IPS-18a (cell line): ENCODE data around the gene CYP1B1.
"Not testable (repeated sequence)": the region's sequence is repeated elsewhere in the genome, so short reads cannot be mapped to it uniquely, and the experiment has no call there.

Experiments
- H3K27ac ChIP-seq: one replicate; pipeline ENCODE4 v1.5.1; 2013; ENCODE audit warnings: low read length
- H3K27me3 ChIP-seq: one replicate; pipeline ENCODE4 v1.6.1; 2013; ENCODE audit warnings: mild to moderate bottlenecking, low read length; ENCODE audit not compliant: control insufficient read depth, insufficient read depth
- H3K36me3 ChIP-seq: one replicate; pipeline ENCODE4 v1.6.1; 2013; ENCODE audit warnings: low read depth, low read length; ENCODE audit not compliant: control insufficient read depth
- H3K4me1 ChIP-seq: one replicate; pipeline ENCODE4 v1.6.1; 2013; ENCODE audit warnings: low read depth, low read length; ENCODE audit not compliant: control insufficient read depth
- H3K4me3 ChIP-seq: one replicate; pipeline ENCODE4 v1.5.1; 2013; ENCODE audit warnings: low read length
- H3K9ac ChIP-seq: one replicate; pipeline ENCODE4 v1.6.1; 2013; ENCODE audit warnings: mild to moderate bottlenecking, low read length, moderate library complexity
- H3K9me3 ChIP-seq: one replicate; pipeline ENCODE4 v1.6.1; 2013; ENCODE audit warnings: low read depth, low read length; ENCODE audit not compliant: control insufficient read depth

Gene CYP1B1

GRCh38 chr2:38111350-38111749 lies 35.4 kb upstream of the CYP1B1 start:
- H3K27ac ChIP-seq, H3K4me3 ChIP-seq, H3K36me3 ChIP-seq, H3K27me3 ChIP-seq, H3K9me3 ChIP-seq, H3K9ac ChIP-seq: not testable (repeated sequence)
- peaks cover 18% of the 10 kb centered on the region for H3K4me1 ChIP-seq

DNA sequence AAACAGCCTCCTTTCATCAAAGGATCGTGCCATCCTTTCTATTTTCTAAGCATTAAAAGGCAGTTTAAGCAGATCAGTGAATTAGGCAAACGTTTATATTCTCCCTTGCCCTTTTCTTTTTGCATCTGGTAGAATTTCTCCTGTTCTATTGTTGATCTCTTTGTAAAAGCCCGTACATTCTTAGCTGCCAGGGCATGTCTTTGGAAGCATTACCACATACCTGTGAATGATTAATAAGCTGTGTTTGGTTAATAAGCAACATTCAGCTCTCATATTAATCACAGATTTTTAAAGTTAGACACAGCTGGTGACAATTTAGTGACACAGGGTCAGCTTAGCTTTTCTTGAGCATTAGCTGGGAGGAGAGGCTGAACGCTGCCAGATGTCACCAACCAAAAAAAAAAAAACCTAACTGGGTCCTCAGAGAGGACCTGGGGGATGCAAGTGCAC lies 33.8 kb upstream of the CYP1B1 start:
- no peaks in the 10 kb centered on the region for H3K27me3 ChIP-seq
- peaks cover 27% of the 10 kb centered on the region for H3K4me1 ChIP-seq
- H3K9me3 ChIP-seq, result no peaks in the 10 kb centered on the region
- H3K27ac ChIP-seq, result no peak overlapping the region
- no peaks in the 10 kb centered on the region for H3K36me3 ChIP-seq
- no peak overlapping the region for H3K4me3 ChIP-seq
- H3K9ac ChIP-seq, result no peak overlapping the region

GRCh38 chr2:38108907-38109731 lies 33.2 kb upstream of the CYP1B1 start:
- Histone ChIP-seq H3K9ac (no peak overlapping the region), H3K4me3 (no peak overlapping the region), H3K36me3 (no peaks in the 10 kb centered on the region), H3K4me1 (peaks cover 27% of the 10 kb centered on the region), H3K27ac (no peak overlapping the region), H3K27me3 (no peaks in the 10 kb centered on the region), H3K9me3 (no peaks in the 10 kb centered on the region)

GRCh38 chr2:38107738-38108410 lies 31.9 kb upstream of the CYP1B1 start:
- no peak overlapping the region for H3K4me3 ChIP-seq
- H3K27me3 ChIP-seq, result no peaks in the 10 kb centered on the region
- H3K9ac ChIP-seq, result no peak overlapping the region
- peaks cover 27% of the 10 kb centered on the region for H3K4me1 ChIP-seq
- no peaks in the 10 kb centered on the region for H3K36me3 ChIP-seq
- no peaks in the 10 kb centered on the region for H3K9me3 ChIP-seq
- H3K27ac ChIP-seq, result no peak overlapping the region

GRCh38 chr2:38106405-38107094 lies 30.6 kb upstream of the CYP1B1 start:
- no peaks in the 10 kb centered on the region for H3K36me3 ChIP-seq
- no peaks in the 10 kb centered on the region for H3K9me3 ChIP-seq
- peaks cover 27% of the 10 kb centered on the region for H3K4me1 ChIP-seq
- no peak overlapping the region for H3K9ac ChIP-seq
- H3K27ac ChIP-seq, result peak overlapping the region; percentile 25
- H3K4me3 ChIP-seq, result no peak overlapping the region
- H3K27me3 ChIP-seq, result no peaks in the 10 kb centered on the region

GRCh38 chr2:38105922-38106321 lies 30.0 kb upstream of the CYP1B1 start:
- no peaks in the 10 kb centered on the region for H3K9me3 ChIP-seq
- no peak overlapping the region for H3K27ac ChIP-seq
- no peak overlapping the region for H3K9ac ChIP-seq
- no peaks in the 10 kb centered on the region for H3K36me3 ChIP-seq
- H3K4me3 ChIP-seq, result no peak overlapping the region
- peaks cover 27% of the 10 kb centered on the region for H3K4me1 ChIP-seq
- no peaks in the 10 kb centered on the region for H3K27me3 ChIP-seq

DNA sequence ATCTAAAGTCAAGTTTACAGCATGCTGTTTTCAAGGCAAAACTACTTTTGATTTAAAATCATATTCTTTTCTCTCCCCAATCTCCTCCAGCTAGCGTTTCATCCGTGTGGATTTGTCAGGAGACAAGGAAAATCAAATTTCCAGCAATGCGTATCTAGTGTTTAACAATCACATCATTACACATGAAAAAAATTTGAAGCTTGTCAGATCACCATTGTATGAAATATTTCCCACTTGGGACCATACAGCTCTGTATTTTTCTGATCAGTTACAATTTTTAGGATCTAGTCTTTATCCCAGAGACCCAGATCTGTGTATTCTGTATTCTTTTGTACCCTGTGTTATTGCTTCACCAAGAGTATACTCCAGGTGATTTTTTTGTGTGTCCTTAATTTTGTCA lies 28.6 kb upstream of the CYP1B1 start:
- Histone ChIP-seq H3K36me3 (no peaks in the 10 kb centered on the region), H3K4me1 (peaks cover 38% of the 10 kb centered on the region), H3K9me3 (no peaks in the 10 kb centered on the region), H3K9ac (no peak overlapping the region), H3K27ac (no peak overlapping the region), H3K27me3 (peaks cover 9% of the 10 kb centered on the region), H3K4me3 (no peak overlapping the region)

DNA sequence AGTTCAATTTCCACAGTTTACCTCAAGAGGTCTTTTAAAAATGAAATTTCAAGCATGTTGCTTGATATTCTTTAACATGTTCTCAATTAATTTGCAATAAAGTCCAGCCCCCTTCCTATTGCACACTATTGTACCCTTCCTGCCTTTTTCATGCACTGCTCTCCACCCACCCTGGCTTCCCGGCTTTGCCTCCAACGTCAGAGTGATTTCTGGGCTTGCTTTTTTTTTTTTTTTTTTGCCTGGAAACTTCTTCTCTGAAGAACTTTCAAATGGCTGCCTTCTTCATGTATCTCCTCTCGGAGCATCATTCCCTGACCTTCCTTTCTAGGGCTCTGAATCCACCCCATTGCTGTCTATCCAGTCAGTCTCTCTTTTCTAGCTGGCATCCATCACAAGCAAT lies 24.4 kb upstream of the CYP1B1 start:
- Histone ChIP-seq H3K27me3 (peaks cover 46% of the 10 kb centered on the region), H3K4me3 (no peak overlapping the region), H3K27ac (no peak overlapping the region), H3K4me1 (peaks cover 50% of the 10 kb centered on the region), H3K9me3 (no peaks in the 10 kb centered on the region), H3K36me3 (no peaks in the 10 kb centered on the region), H3K9ac (no peak overlapping the region)

DNA sequence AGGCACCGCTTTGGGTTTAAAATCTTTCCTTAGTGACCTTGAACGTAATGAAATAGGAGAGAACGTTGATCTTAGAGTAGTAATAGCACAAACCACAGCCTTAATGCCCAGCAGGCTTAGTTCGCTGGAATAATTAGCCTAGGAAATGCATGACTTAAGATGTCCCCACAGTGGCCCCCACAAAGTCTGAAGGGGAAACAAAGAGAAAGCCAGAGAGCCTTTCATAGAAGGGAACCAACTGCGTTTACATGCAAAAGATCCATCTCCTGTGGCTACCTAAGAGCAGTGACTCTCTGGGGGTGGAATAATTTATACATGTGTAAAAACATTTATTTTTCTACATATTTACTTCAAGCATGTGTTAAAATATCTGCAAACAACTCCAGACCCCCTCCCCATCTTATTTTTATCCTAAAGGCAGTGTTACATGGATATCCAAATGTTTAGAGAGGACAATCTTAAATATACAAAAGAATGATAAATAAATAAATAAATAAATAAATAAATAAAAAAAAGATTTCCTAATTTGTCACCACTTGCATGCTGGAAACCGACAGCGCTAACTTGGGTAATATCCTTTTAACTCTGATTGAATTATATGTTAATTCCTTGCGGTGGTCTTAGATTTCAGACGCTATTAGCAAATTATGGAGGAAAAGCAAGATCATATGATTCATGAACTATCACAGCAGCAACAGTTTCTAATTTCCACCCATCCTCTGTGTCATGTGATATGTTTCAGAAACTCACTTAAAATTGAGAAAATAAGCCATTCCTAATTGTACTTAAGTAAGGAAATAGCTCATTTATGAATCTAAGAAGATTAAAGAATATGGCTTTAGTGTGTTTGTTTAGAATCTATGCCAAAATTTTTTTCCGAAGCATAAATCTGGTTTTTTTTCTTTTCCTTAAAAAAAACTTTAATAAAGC lies 23.4 kb upstream of the CYP1B1 start:
- no peak overlapping the region for H3K27ac ChIP-seq
- H3K27me3 ChIP-seq, result peaks cover 52% of the 10 kb centered on the region
- no peaks in the 10 kb centered on the region for H3K36me3 ChIP-seq
- no peaks in the 10 kb centered on the region for H3K9me3 ChIP-seq
- peaks cover 52% of the 10 kb centered on the region for H3K4me1 ChIP-seq
- H3K4me3 ChIP-seq, result peak overlapping the region; percentile 58
- peak overlapping the region; percentile 35 for H3K9ac ChIP-seq

DNA sequence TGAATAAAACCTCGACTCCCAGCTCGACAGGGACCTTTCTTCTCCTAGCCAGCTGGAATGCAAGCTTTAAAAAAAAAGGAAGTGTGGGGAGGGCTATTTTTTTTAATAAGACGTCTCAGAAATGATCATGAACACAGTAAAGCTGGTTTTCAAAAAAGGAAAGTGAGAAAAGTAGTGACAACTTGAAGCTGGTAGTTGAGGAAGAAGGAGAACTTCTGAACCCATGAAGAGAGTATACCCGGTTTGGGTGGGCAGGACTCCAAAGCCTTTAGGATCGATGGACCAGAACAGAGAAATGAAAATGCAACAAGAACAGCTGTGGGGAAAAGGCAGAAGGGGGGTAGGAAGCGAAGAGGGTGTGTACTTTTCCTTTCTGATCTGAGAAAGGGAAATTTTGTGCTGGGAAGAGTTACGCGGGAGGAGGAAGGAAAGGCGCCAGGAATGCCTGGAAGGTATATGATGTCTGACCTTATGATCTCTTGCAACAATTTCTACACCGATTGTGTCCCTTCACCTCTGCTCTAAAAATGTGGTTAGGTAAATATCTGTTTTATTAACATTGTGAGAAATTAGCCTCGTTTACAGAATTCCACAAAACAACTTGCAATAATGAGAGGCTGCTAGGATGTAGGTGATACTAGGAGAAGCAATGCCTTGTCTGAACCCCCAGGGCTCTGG lies 22.6 kb upstream of the CYP1B1 start:
- H3K4me3 ChIP-seq, result peak overlapping the region; percentile 58
- peaks cover 52% of the 10 kb centered on the region for H3K4me1 ChIP-seq
- H3K27ac ChIP-seq, result no peak overlapping the region
- peak overlapping the region; percentile 35 for H3K9ac ChIP-seq
- H3K9me3 ChIP-seq, result no peaks in the 10 kb centered on the region
- H3K27me3 ChIP-seq, result peaks cover 52% of the 10 kb centered on the region
- H3K36me3 ChIP-seq, result no peaks in the 10 kb centered on the region
